Gastroesophageal sphincter (tissue), 4 donors: Measurements from ENCODE around the gene TMEM134. TPM values are rescaled to one million over a fixed set of nuclear protein-coding genes. Genes with fewer than 3 reads are reported as not detected.
A peak's percentile ranks its signal among the peaks of the same experiment; 100 is the strongest.

Experiments used
- ATAC-seq: fragments of 150-250 bp; one replicate; pipeline ENCODE4 v1.9.1; 2016; ENCODE audit warnings: mild to moderate bottlenecking, moderate library complexity
- H3K27ac ChIP-seq, 4 donors: fragments of 200-600 bp; sonication (generic) in 3 of 4; 1 replicate in 3 of 4; 2 replicates in 1 of 4; pipeline ENCODE4 v1.5.1; 2016 to 2019
- H3K27me3 ChIP-seq: fragments of 200-600 bp; sonication (generic); one replicate; pipeline ENCODE4 v1.5.1; 2019
- H3K36me3 ChIP-seq, 2 donors: fragments of 200-600 bp; sonication (generic); one replicate each; pipeline ENCODE4 v1.5.1; 2019; ENCODE audit warnings: control low read depth in 1 of 2
- H3K4me1 ChIP-seq, 3 donors: fragments of 200-600 bp; sonication (generic); 1 replicate in 2 of 3; 2 replicates in 1 of 3; pipeline ENCODE4 v1.5.1; 2016 to 2019; ENCODE audit warnings: control low read depth in 2 of 3
- H3K4me3 ChIP-seq, 2 donors: fragments of 200-600 bp; sonication (generic); one replicate each; pipeline ENCODE4 v1.5.1; 2019; ENCODE audit warnings: mild to moderate bottlenecking in 1 of 2, moderate library complexity in 1 of 2
- H3K9me3 ChIP-seq, 3 donors: fragments of 200-600 bp; sonication (generic); one replicate each; pipeline ENCODE4 v1.5.1; 2017 to 2019; ENCODE audit warnings: control low read depth in 2 of 3
- CTCF ChIP-seq, 4 experiments: fragments of 200-600 bp in 2 of 4; fragments of 450-650 bp in 2 of 4; sonication (generic) in 1 of 4; IDR thresholded peaks; one replicate each; pipeline ENCODE4 v1.5.1; 2017 to 2019; ENCODE audit warnings: antibody characterized with exemption in 4 of 4, mild to moderate bottlenecking in 2 of 4, moderate library complexity in 2 of 4
- EP300 ChIP-seq: sonication (generic); formaldehyde crosslinking; IDR thresholded peaks from one replicate; pipeline ENCODE4 v1.6.1; 2017; ENCODE audit warnings: antibody characterized with exemption, mild to moderate bottlenecking
- POLR2A ChIP-seq, 2 donors: fragments of 450-650 bp; IDR thresholded peaks; one replicate each; pipeline ENCODE4 v1.6.1; 2017; ENCODE audit warnings: antibody characterized with exemption in 2 of 2, mild to moderate bottlenecking in 2 of 2, moderate library complexity in 1 of 2
- POLR2AphosphoS5 ChIP-seq: sonication (generic); formaldehyde crosslinking; IDR thresholded peaks from one replicate; pipeline ENCODE4 v1.6.1; 2017; ENCODE audit warnings: antibody characterized with exemption
- WGBS, 2 donors: methylation state at CpG; one replicate each; pipeline ENCODE4 v1.1.5; 2018; ENCODE audit warnings: low coverage in 1 of 2; 5-methylcytosine and 5-hydroxymethylcytosine counted together
- total RNA-seq, 4 donors: library from RNA; depleted of rRNA; stranded (reverse); fragments of >200 nt; gene quantifications; one replicate each; pipeline ENCODE4 v1.1.0, GENCODE V29; 2016

TMEM134 gene
- total RNA-seq, 4 donors from 2014 or later = 22.2 to 35.2 (median 32.5) TPM

- no peak overlapping the region for H3K4me3 ChIP-seq
- WGBS, 2 donors = 73% methylated on average over 3 of the region's 25 CpGs; no CpG with 5 or more reads in 1 of the 2 donors
- no peaks in the 10 kb centered on the region for H3K9me3 ChIP-seq
- H3K27ac ChIP-seq = no peak overlapping the region
- H3K36me3 ChIP-seq = no peaks in the 10 kb centered on the region
- ATAC-seq = no peak
- no peaks in the 10 kb centered on the region for H3K27me3 ChIP-seq
- TF ChIP-seq CTCF (IDR thresholded peaks at IDR 0.05) (no peak), EP300 (no peak), POLR2A (IDR thresholded peaks at IDR 0.05) (no peak), POLR2AphosphoS5 (no peak)
- H3K4me1 ChIP-seq = no peaks in the 10 kb centered on the region
These were observed 12.9 kb downstream of the TMEM134 start for GRCh38 chr11:67456068-67456705.

- no peaks in the 10 kb centered on the region for H3K36me3 ChIP-seq
- no peaks in the 10 kb centered on the region for H3K9me3 ChIP-seq
- WGBS, 2 donors = 60 to 100% methylated on average over 1 of the region's 3 CpGs
- no peaks in the 10 kb centered on the region for H3K4me1 ChIP-seq
- no peak for ATAC-seq
- H3K27ac ChIP-seq = no peak within 1 kb of the TSS
- no peak within 1 kb of the TSS for H3K4me3 ChIP-seq
- H3K27me3 ChIP-seq = no peaks in the 10 kb centered on the region
- no peak for TF ChIP-seq CTCF (IDR thresholded peaks at IDR 0.05)
- TF ChIP-seq POLR2AphosphoS5 = no peak
- TF ChIP-seq EP300 = no peak
These were observed 14.0 kb downstream of the TMEM134 start, which contains the start of gene CABP4 for GRCh38 chr11:67455054-67455453. TSS of gene CABP4 (plus strand) at chr11:67455354. CDS start at chr11:67455424, 70 bp downstream.

- WGBS, 2 donors = 80 to 92% methylated on average over 2 to 5 of the region's 21 CpGs
- Histone ChIP-seq H3K9me3 (no peaks in the 10 kb centered on the region), H3K27ac (no peak overlapping the region)
These were observed 15.0 kb downstream of the TMEM134 start for GRCh38 chr11:67453816-67454732.

GRCh38 chr11:67452141-67452952 lies 16.7 kb downstream of the TMEM134 start, which contains the start of gene GPR152:
TSS of gene GPR152 (minus strand) at chr11:67452729. CDS start at chr11:67452724, 5 bp downstream.
- Histone ChIP-seq H3K27ac (peak within 1 kb of the TSS in 3 of 4 donors; percentile 6 to 25 (median 24)), H3K4me1 (no peaks in the 10 kb centered on the region), H3K9me3 (no peaks in the 10 kb centered on the region), H3K4me3 (peak within 1 kb of the TSS in 1 of 2 donors; percentile 8), H3K36me3 (no peaks in the 10 kb centered on the region), H3K27me3 (no peaks in the 10 kb centered on the region)
- TF ChIP-seq POLR2AphosphoS5 (no peak), CTCF (IDR thresholded peaks at IDR 0.05) (no peak), EP300 (no peak), POLR2A (IDR thresholded peaks at IDR 0.05) (no peak)
- 85 to 100% methylated on average over 2 to 4 of the region's 33 CpGs for WGBS, 2 donors
- peak; percentile 59 for ATAC-seq

More at GRCh38 chr11:67453816-67454732, 15.0 kb downstream of the TMEM134 start:
- no peaks in the 10 kb centered on the region for H3K36me3 ChIP-seq
- TF ChIP-seq POLR2A (IDR thresholded peaks at IDR 0.05) = no peak
- H3K27me3 ChIP-seq = no peaks in the 10 kb centered on the region
- H3K4me3 ChIP-seq = no peak overlapping the region
- ATAC-seq = no peak
- H3K4me1 ChIP-seq = no peaks in the 10 kb centered on the region

GRCh38 chr11:67451658-67451976 lies 17.4 kb downstream of the TMEM134 start:
- no peak overlapping the region for H3K4me3 ChIP-seq
- peak overlapping the region in 2 of 4 donors; percentile 6 to 25 for H3K27ac ChIP-seq
- no peak for ATAC-seq
- no peaks in the 10 kb centered on the region for H3K27me3 ChIP-seq
- TF ChIP-seq EP300 (no peak), POLR2A (IDR thresholded peaks at IDR 0.05) (no peak), POLR2AphosphoS5 (no peak), CTCF (IDR thresholded peaks at IDR 0.05) (no peak)
- no peaks in the 10 kb centered on the region for H3K4me1 ChIP-seq
- H3K9me3 ChIP-seq = no peaks in the 10 kb centered on the region
- 92% methylated on average over 5 of the region's 14 CpGs; no CpG with 5 or more reads in 1 of the 2 donors for WGBS, 2 donors
- no peaks in the 10 kb centered on the region for H3K36me3 ChIP-seq
